ENCODE data around the gene TDRD10.

GRCh38 chr1:154536570-154536969, 34.6 kb downstream of the TDRD10 start:
- no peak for TF ChIP-seq CTCF (IDR thresholded peaks at IDR 0.05)
- TF ChIP-seq POLR2A (IDR thresholded peaks at IDR 0.05) = no peak

Measured in body of pancreas (tissue), 4 donors.